T-helper 1 cell treated with Interleukin-12 subunit alpha and Interleukin-12 subunit beta and Interleukin-4 antibody, amounts not matched to agents 30 ng/mL and 1 ng/mL, for 36 hours (primary cell): ENCODE results near the gene RCN2. TPM values are rescaled to one million over a fixed set of nuclear protein-coding genes. Genes with fewer than 3 reads are reported as not detected.
"Not testable (repeated sequence)": the region's sequence is repeated elsewhere in the genome, so short reads cannot be mapped to it uniquely, and the experiment has no call there.

Experiments used
- intact Hi-C: fragments of 100-400 bp; cut with micrococcal nuclease; formaldehyde crosslinking; loops from one replicate; pipeline ENCODE4 v1.15.1; 2024
- total RNA-seq: library from RNA; stranded (reverse); gene quantifications from 2 replicates; pipeline ENCODE4 v1.2.3, GENCODE V29; 2022

The RCN2 gene
- total RNA-seq, 1 donor from 2014 or later: 31.9 TPM

GRCh38 chr15:76930831-76931396 lies 635 bp upstream of the RCN2 start:
- intact Hi-C loops: loop anchor here (1.0 to 10.0 kb wide), 10 partner anchors 26 to 1236 kb away; partner anchors contain the start of genes ETFA, HMG20A, PEAK1 and SCAPER

DNA sequence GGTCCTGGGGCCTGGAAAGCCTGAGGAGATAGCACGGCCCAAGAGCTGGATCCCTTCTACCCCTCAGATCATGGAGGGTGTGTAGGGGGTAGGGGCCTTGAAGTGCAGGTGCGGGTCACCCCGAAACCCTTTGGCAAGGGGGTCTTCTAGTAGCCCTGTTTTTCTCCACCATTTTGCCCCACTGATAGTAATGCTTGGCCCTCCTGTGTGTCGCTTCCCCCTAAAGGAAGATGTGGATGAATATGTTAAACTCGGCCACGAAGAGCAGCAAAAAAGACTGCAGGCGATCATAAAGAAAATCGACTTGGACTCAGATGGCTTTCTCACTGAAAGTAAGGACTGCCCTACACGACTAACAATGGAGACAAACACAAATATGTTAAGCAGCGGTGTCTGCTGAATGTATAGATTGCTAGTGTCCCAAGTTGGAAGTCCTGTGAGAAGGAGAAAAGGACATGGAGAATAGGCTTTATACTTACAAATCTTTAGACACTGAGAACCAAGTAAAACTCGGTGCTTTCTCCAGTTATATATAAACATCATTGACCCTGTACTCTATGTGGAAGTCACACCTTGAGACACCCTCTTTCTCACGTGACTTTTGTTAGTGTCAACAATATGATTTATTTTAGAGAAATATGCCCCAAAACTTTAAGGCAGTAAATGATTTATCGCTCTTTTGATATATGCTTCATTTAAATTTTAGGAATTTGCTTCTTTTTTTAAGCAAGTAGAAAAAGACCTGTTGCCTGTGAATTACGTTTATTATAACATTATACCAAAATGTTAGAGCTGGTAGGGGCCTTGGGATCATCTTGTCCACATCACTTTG lies 802 bp downstream of the RCN2 start:
- intact Hi-C loops: loop anchor here (5.0 to 10.0 kb wide), 5 partner anchors 80 to 740 kb away; partner anchors contain the start of gene ETFA

GRCh38 chr15:76935620-76936019 lies 4.1 kb downstream of the RCN2 start:
- intact Hi-C loops: loop anchor here (10.0 kb wide), 1 partner anchor 621 kb away; the partner anchor contains the start of gene ETFA

DNA sequence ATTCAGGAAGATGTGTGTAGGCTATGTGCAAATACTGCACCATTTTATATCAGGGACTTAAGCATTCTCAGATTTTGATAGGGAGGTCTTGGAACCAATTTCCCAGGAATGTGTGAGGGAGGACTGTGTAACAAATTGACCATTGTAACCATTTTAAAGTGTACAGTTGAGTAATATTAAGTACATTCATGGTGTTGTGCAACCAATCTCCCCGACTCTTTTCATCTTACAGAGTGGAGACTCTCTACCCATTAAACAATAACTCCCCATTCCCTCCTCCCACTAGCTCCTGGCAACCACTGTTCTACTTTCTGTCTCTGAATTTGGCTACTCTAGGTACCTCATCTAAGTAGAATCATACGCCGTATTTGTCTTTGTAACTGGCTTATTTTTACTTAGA lies 5.1 kb downstream of the RCN2 start:
- intact Hi-C loops: loop anchor here (10.0 kb wide), 1 partner anchor 622 kb away; the partner anchor contains the start of gene ETFA

- intact Hi-C loops: loop anchor here (10.0 kb wide), 1 partner anchor 624 kb away; the partner anchor contains the start of gene ETFA
Measured at GRCh38 chr15:76938752-76939151, 7.2 kb downstream of the RCN2 start.

DNA sequence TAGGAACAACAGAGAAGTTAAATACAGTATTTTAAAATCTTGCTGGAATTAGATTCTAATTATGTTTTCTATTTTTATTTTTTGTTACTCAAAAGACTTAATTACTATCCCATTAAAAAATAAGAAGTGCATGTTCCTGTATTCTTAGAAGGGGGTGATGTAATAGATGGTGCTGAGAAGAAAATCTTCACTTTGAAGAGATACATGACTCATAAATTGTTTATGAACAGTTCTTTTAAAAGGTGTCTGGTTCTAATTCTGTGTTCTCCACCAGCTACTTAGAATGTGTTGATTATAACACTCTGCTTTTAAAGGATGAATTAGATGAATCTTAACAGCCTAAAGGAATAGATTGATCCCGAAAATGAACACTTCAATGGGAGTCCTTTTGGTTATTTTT lies 8.2 kb downstream of the RCN2 start:
- intact Hi-C loops: loop anchor here (10.0 kb wide), 1 partner anchor 625 kb away; the partner anchor contains the start of gene ETFA

- intact Hi-C loops: no loop called here
Measured at GRCh38 chr15:76941636-76942035, 10.1 kb downstream of the RCN2 start.

GRCh38 chr15:76942331-76942730 lies 10.8 kb downstream of the RCN2 start:
- intact Hi-C loops: no loop called here

- intact Hi-C loops: no loop called here
Measured at GRCh38 chr15:76945494-76946093, 14.0 kb downstream of the RCN2 start.

GRCh38 chr15:76947454-76947853 lies 15.9 kb downstream of the RCN2 start:
- intact Hi-C loops: no loop called here

DNA sequence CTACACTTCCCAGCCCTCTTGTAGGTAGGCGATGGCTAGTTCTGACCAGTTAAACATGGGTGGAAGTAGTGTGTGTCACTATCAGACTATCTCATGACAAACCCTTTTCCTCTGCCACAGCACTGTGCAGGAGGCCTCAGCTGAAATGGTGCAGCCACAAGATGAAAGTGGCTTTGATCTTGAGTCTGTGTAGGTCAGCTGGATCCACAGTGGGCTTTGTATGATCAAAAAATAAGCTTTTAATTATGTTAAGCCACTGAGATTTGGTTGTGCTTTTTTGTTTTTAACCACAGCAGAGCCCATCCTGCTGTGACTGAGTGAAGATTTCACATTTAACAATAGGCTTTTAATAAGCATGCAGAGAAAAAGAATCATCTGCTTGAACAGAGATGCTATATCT lies 19.7 kb downstream of the RCN2 start:
- intact Hi-C loops: no loop called here

GRCh38 chr15:76953913-76954312 lies 22.4 kb downstream of the RCN2 start:
- intact Hi-C loops: no loop called here

GRCh38 chr15:76954744-76955143 lies 23.2 kb downstream of the RCN2 start:
- intact Hi-C loops: no loop called here

DNA sequence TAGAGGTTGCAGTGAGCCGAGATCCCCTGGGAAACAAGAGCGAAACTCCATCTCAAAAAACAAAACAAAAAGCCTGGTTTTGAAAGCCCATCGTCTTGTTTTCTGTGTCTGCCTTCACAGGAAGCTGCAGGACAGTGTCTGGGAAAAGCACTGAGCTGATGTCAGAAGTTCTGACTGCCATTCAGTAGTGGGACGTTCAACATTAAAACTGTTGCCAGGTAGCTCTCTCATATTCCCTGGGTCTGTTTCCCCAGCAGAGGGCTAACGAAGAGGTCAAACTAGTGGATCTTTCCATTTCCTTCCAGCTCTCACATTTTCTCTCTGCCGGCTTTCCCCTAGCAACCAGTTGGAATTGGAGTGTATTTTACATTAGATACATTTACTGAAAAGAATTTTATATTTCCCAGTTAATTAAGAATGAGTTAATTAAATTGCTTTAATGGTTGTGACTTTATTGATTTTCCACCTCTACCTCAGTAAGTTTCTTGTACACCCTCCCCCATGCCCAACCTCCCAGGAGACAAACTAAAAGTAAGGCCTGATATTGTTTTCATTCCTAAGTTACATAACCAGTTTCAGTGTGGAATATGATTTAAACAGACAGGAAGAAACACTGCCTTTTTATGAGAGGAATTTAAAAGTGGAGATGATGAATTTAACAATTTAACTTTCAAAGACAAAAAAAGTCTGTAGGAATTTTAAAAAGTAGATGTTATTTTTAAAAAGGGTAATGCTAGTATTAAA lies 29.9 kb downstream of the RCN2 start:
- intact Hi-C loops: no loop called here

- intact Hi-C loops: no loop called here
Measured at GRCh38 chr15:76962337-76963013, 30.9 kb downstream of the RCN2 start.

DNA sequence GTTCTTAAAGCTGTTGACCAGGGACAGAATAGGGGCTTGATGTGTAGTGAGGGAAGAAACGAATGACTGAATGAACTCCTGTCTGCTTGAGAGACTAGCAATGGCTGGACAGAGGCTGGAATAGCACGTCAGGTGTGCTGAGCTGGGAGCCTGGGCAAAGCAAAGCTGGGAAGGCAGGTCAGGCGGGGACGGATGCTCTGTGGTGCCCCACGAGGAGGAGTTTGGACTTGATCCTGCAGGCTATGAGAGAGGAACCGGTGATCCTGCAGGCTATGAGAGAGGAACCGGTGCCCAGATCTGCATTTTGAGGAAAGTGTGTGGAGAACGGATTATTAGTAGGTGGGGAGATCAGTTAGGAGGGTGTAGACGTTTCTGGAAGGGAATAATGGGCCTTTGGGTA lies 32.0 kb downstream of the RCN2 start:
- intact Hi-C loops: no loop called here

DNA sequence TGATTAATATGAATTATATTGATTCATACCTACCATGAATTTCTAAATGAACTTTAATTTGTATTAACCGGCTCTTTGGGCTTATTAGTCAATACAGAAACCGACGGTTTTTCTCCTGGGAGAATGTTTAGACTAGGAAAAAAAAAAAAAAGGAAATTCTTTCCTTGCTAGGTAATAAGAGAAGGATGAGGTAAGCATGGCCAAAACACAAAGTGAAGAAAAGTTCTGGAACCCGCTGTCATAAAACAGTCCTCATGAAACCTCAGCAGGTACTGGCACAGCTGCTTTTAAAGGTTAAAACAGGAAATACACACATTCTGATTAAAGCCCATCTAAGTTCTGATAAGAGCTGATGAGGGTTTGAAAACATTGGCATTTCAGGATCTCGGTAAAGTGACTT lies 32.6 kb downstream of the RCN2 start:
- intact Hi-C loops: no loop called here

DNA sequence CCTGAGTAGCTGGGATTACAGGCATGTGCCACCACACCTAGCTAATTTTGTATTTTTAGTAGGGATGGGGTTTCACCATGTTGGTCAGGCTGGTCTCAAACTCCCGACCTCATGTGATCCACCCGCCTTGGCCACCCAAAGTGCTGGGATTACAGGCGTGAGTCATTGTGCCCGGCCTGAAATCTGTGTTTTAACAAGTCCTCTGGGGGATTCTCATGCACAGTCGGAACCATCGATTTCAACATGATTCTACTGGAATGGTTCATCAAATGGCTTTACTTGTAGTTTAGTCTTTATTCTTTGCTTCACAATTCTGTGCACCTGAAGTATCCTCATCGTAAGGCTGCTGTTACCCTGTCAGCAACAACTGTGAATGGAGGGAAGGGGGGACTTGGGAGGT lies 34.5 kb downstream of the RCN2 start:
- intact Hi-C loops: not testable (repeated sequence)

- intact Hi-C loops: no loop called here
Measured at GRCh38 chr15:76967067-76967466, 35.5 kb downstream of the RCN2 start.

GRCh38 chr15:76968306-76968705 lies 36.8 kb downstream of the RCN2 start:
- intact Hi-C loops: no loop called here
